Motor neuron (in vitro differentiated cells): ENCODE results near the gene GNG3. TPM values are rescaled to one million over a fixed set of nuclear protein-coding genes. Genes with fewer than 3 reads are reported as not detected.
"Not testable (repeated sequence)": the region's sequence is repeated elsewhere in the genome, so short reads cannot be mapped to it uniquely, and the experiment has no call there.

Source experiments
- ATAC-seq, 8 experiments: fragments of 200-7000 bp; cut with Tn5 transposase; replicated peaks in 6 of 8; 2 replicates each; pipeline ENCODE4 v1.8.0; 2021; ENCODE audit warnings: mild to moderate bottlenecking in 8 of 8, moderate library complexity in 8 of 8
- H3K27ac ChIP-seq, 2 donors: fragments of 250-450 bp; sonication (Bioruptor Pico); 2 replicates each; pipeline ENCODE4 v1.9.0; 2021; ENCODE audit warnings: antibody characterized with exemption in 2 of 2, mild to moderate bottlenecking in 2 of 2, moderate library complexity in 1 of 2
- H3K4me1 ChIP-seq, 2 donors: fragments of 250-450 bp; sonication (Bioruptor Pico); replicated peaks in 1 of 2; 2 replicates each; pipeline ENCODE4 v1.6.1; 2021; ENCODE audit warnings: antibody characterized with exemption in 2 of 2, mild to moderate bottlenecking in 2 of 2, moderate library complexity in 1 of 2
- H3K4me3 ChIP-seq, 5 donors: fragments of 250-450 bp; sonication (Bioruptor Pico); 2 replicates each; pipeline ENCODE4 v1.9.0; 2021; ENCODE audit warnings: antibody characterized with exemption in 5 of 5, mild to moderate bottlenecking in 5 of 5, moderate library complexity in 4 of 5
- WGBS, 10 experiments: fragments of 450-650 bp; shearing (Covaris generic); methylation state at CpG; one replicate each; pipeline ENCODE4 v1.0.0; 2022; 5-methylcytosine and 5-hydroxymethylcytosine counted together
- in situ Hi-C, 9 experiments: fragments of 400-800 bp; cut with MboI; loops; one replicate each; pipeline ENCODE4 v1.15.0; 2021; ENCODE audit warnings: low sequenced_read_pairs in 9 of 9, low pct_unique_long_range_greater_than_20kb in 2 of 9; ENCODE audit not compliant: unreplicated experiment in 9 of 9
- total RNA-seq, 8 experiments: library from RNA; unstranded; fragments of 300-600 nt; gene quantifications; 2 replicates each; pipeline versions ENCODE4 v1.2.3 to v1.2.4, GENCODE V29; 2022

The GNG3 gene
- total RNA-seq, 8 experiments from 2014 or later: 0.61 to 171 (median 111) TPM

GRCh38 chr11:62728171-62728988 is 20.9 kb downstream of the GNG3 start, which contains the start of gene TTC9C:
Gene TTC9C, plus strand, starts transcription at chr11:62728486. Its CDS starts 363 bp downstream, at chr11:62728849.
- in situ Hi-C loops: no loop called here
- peak within 1 kb of the TSS; percentile 96 to 98 for H3K27ac ChIP-seq
- peak; percentile 32 to 52 (median 45) for ATAC-seq
- 0 to 2% (median 0%) methylated on average over 3 to 13 of the region's 29 CpGs; no CpG with 5 or more reads in 1 of the 10 experiments for WGBS, 10 experiments
- peaks cover 20 to 22% of the 10 kb centered on the region in 2 donors for H3K4me1 ChIP-seq
- peak within 1 kb of the TSS; percentile 54 to 91 (median 68) for H3K4me3 ChIP-seq

- ATAC-seq, in situ Hi-C loops, H3K27ac ChIP-seq: not testable (repeated sequence)
- H3K4me3 ChIP-seq: peak overlapping the region in 3 of 5 donors; percentile 54 to 91 (median 59)
- peaks cover 10 to 13% of the 10 kb centered on the region in 2 donors for H3K4me1 ChIP-seq
- 70 to 100% (median 90%) methylated on average over 1 to 12 of the region's 14 CpGs; no CpG with 5 or more reads in 1 of the 10 experiments for WGBS, 10 experiments
Measured at GRCh38 chr11:62730076-62730475, 22.6 kb downstream of the GNG3 start.

- no peak for ATAC-seq
- peaks cover 10% of the 10 kb centered on the region in 2 donors for H3K4me1 ChIP-seq
- no peak overlapping the region for H3K4me3 ChIP-seq
- no peak overlapping the region for H3K27ac ChIP-seq
- WGBS, 10 experiments: 0 to 100% (median 100%) methylated on average over 1 to 2 of the region's 2 CpGs; no CpG with 5 or more reads in 3 of the 10 experiments
- in situ Hi-C loops: no loop called here
Measured at GRCh38 chr11:62732830-62733229, 25.4 kb downstream of the GNG3 start.

GRCh38 chr11:62737196-62737595 is 29.7 kb downstream of the GNG3 start:
- ATAC-seq: no peak

GRCh38 chr11:62747475-62748160 is 40.1 kb downstream of the GNG3 start:
- H3K4me3 ChIP-seq: no peak overlapping the region
- no peak overlapping the region for H3K27ac ChIP-seq
- WGBS, 10 experiments: 45 to 93% (median 84%) methylated on average over 1 to 9 of the region's 9 CpGs; no CpG with 5 or more reads in 3 of the 10 experiments
- peaks cover 0 to 8% of the 10 kb centered on the region in 2 donors for H3K4me1 ChIP-seq
- ATAC-seq: peak in 6 of 8 experiments; percentile 9 to 50 (median 32)
- in situ Hi-C loops: no loop called here

More at GRCh38 chr11:62737196-62737595, 29.7 kb downstream of the GNG3 start:
- Histone ChIP-seq H3K4me1 (no peaks in the 10 kb centered on the region), H3K4me3 (no peak overlapping the region), H3K27ac (no peak overlapping the region)
- in situ Hi-C loops: no loop called here

GRCh38 chr11:62749931-62750330 is 42.5 kb downstream of the GNG3 start:
- ATAC-seq, H3K27ac ChIP-seq, H3K4me3 ChIP-seq, in situ Hi-C loops: not testable (repeated sequence)
- H3K4me1 ChIP-seq: peaks cover 8 to 13% of the 10 kb centered on the region in 2 donors
- WGBS, 10 experiments: 100% methylated on average over 1 to 4 of the region's 5 CpGs; no CpG with 5 or more reads in 3 of the 10 experiments

GRCh38 chr11:62752177-62752785 is 44.8 kb downstream of the GNG3 start:
- Histone ChIP-seq H3K27ac (no peak overlapping the region), H3K4me3 (no peak overlapping the region), H3K4me1 (peaks cover 10 to 11% of the 10 kb centered on the region in 2 donors)
- 90 to 100% (median 98%) methylated on average over 2 to 13 of the region's 14 CpGs; no CpG with 5 or more reads in 6 of the 10 experiments for WGBS, 10 experiments
- in situ Hi-C loops: no loop called here
- no peak for ATAC-seq

GRCh38 chr11:62752994-62753735 is 45.7 kb downstream of the GNG3 start:
- H3K4me3 ChIP-seq: peak overlapping the region; percentile 88 to 98 (median 97)
- in situ Hi-C loops: no loop called here
- peak overlapping the region in 1 of 2 donors; percentile 98 for H3K27ac ChIP-seq
- no peak for ATAC-seq
- WGBS, 10 experiments: 30 to 100% (median 73%) methylated on average over 2 to 6 of the region's 15 CpGs; no CpG with 5 or more reads in 4 of the 10 experiments
- peaks cover 5 to 10% of the 10 kb centered on the region in 2 donors for H3K4me1 ChIP-seq

- in situ Hi-C loops: no loop called here
- H3K27ac ChIP-seq: peak within 1 kb of the TSS; percentile 98
- 0 to 1% (median 0%) methylated on average over 1 to 28 of the region's 47 CpGs; no CpG with 5 or more reads in 3 of the 10 experiments for WGBS, 10 experiments
- peaks cover 5 to 10% of the 10 kb centered on the region in 2 donors for H3K4me1 ChIP-seq
- peak; percentile 96 to 98 (median 97) for ATAC-seq
- H3K4me3 ChIP-seq: peak within 1 kb of the TSS; percentile 88 to 98 (median 97)
Measured at GRCh38 chr11:62753736-62754603, 46.5 kb downstream of the GNG3 start, which contains the start of gene ZBTB3. Gene ZBTB3, minus strand, starts transcription at chr11:62754160. Its CDS starts 496 bp downstream, at chr11:62753664.

GRCh38 chr11:62755086-62755615 is 47.7 kb downstream of the GNG3 start:
- 0 to 93% (median 81%) methylated on average over 1 to 7 of the region's 10 CpGs; no CpG with 5 or more reads in 1 of the 10 experiments for whole genome bisulfite sequencing, 10 experiments
- no peak overlapping the region for H3K4me3 ChIP-seq
- peak overlapping the region in 1 of 2 donors; percentile 98 for H3K27ac ChIP-seq
- in situ Hi-C loops: no loop called here
- no peak for ATAC-seq
- peaks cover 5 to 10% of the 10 kb centered on the region in 2 donors for H3K4me1 ChIP-seq
